ENCODE results near the gene CCDC85C.

CCDC85C gene

DNA sequence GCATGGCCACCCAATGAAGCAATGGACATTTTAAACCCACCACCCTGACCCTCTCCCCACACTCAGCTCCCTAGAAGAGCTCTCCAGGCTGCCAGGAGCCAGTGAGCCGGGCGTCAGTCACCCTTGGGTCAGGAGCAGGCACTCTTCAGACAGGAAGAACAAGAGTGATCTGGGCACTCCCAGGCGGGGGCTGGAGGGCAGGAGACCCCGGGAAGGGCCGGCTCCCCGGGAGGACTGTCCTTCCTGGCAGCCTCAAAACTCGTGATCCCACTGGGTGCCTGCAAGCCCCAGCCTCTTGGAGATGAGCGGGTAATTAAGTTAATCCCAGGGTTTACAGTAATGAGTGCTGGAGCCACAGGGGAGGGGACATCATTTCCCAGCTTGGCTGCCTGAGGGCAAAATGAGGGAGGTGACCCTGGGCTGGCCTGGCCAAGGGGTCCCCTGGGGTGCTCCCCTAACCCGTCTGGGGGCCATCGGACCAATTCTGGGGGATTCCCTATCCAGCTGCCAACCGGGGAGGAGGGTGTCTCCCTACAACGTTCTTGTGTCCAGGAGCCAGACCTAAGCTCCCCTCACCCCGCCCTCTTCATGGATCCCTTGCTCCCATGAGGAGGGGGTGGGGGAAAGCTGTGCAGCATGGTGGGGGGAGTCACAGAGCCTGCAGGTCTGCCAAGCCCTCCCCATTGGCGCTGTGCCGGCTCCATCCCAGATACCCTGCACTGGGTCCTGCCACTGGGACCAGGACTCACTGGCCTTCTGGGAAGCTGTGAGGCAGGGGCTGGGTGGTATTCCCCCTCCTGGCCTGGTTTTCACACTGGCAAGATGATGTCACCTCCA is 63.6 kb downstream of the CCDC85C start:
- no peak for DNase-seq (ENCODE audit: low read depth in 3 of 3)

DNA sequence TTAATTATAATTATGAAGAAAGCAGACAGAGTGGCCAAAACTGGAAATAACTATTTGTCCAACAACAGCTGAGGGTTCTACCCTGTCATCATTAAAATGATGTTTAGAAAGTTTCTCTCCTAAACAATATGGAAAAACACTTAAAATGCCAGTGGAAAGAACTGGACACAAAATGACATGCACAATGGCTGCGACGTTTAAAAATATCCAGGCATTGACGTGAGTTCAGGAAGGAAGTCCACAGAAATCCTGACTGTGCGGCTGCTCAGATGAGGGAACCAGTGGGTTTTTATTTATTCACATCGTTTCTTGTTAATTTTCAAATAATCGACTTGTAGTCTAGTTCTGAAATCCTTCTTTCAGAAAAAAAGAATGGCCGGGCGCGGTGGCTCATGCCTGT is 64.5 kb downstream of the CCDC85C start:
- DNase-seq (ENCODE audit: low read depth in 3 of 3), result no peak

DNA sequence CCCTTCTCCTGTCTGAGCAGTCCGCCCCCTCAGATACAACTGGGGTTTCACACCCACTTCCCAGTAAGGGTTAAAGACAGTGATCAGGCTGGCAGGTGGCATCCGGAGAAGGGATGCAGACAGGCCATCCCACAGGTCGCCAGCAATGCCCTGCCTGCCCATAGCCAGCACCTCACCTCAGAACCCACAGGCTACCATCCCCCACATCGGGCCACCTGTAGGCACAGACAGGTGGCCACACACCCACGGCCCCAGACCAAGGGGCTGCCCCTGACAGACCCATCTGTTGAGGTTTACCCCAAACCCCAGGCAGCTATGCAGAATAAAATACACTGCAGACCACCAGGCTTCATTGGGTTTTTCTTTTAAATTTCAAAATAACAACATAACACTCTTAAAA is 65.3 kb downstream of the CCDC85C start:
- no peak for DNase-seq (ENCODE audit: low read depth in 3 of 3)

DNA sequence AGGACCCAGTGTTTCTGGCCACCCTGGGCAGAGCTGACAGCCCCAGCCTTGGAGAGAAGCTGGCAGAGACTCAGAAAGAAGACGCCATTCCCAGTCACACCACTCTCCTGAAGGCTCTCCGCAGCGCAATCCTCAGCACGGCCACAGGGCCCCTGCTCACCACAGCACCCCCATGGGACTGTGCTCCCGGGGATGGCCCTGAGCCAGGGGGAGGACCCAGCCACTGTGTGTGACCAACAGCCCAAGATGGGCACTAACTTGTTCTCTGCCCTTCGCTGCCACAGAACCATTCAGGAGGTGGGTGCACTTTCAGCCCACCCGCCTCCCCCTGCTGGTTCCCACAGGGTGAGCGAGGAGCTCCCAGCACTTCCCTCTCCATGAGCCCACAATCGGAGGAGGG is 65.7 kb downstream of the CCDC85C start:
- no peak for DNase-seq (ENCODE audit: low read depth in 3 of 3)

DNA sequence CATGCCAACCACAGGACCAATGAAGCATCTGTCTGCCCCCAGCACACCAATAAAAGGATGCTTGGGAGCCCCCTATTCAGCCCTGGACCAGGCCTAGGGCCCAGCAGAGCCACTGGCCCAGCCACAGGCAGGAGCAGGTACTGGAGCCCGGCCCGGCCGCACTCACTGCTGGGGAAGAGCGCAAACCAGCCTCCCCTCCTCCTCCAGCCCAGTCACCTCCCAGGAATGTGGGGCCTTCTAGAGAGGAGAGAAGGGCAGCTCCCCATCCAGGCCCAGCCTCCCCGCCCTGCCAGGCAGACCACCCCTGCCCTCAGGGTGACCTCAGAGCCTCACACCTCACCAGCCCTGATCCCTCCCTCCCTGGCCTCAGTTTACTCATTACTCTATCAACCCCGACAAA is 66.6 kb downstream of the CCDC85C start:
- no peak for DNase-seq (ENCODE audit: low read depth in 3 of 3)

DNA sequence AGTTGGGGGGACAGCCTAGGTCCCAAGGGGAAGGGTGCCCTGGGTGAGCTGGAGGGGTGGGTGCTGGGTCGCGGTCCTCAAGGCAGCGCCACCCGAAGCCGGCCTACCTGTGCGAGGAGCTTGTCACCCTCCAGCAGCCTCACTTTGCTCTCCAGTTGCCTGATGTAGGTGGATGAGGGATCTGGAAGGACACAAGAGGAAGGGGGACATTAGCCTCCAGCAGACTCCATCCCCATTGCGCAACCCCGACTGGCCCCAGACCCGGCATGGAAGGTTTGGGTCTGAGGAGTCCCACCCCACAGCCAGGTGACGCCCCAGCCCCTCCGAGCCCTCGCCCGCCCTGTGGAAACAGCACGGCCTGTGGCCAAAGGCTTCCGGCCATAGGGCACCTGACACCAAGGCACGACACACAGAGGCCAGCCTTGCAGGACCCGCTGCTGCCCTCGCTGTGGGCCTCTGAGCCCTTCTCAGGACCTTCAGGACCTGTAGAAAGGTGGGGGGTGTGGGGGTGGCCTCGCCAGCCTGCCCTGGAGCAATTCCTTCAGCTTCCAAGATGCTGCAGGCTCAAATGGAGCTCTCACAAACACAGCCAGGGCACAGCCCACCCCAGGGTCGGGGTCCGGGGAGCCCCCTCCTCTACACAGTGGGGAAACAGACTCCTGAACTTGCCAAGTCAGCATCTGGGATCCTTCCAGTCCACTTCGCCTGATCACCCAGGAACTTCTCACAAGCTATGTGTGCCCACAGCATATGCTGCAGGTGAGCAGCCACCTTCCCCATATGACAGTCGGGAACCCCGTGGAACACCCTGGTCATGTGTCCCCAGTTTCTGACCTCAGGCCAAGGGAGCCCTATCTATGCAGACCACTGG is 67.9 kb downstream of the CCDC85C start:
- DNase-seq (ENCODE audit: low read depth in 3 of 3), result no peak

DNA sequence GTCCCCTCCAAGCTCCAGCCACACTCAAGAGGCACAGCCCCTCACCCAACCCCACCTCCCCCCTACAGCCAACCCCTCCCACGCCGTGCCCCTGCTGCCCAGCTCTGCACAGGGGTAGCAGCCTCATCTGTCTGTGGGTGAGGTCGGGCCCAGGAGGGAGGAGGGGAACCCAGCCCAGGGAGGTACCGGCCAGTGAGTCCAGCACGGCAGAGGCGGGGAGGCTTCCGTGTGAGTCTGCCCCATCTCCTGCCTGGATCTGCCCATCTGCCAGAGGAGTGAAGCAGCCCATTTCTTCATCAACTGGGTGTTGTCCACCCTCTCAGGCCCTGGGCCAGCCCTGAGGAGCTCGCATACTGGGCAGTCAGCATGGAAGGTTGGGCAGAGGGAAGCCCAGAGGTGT is 68.6 kb downstream of the CCDC85C start:
- DNase-seq (ENCODE audit: low read depth in 3 of 3), result no peak

DNA sequence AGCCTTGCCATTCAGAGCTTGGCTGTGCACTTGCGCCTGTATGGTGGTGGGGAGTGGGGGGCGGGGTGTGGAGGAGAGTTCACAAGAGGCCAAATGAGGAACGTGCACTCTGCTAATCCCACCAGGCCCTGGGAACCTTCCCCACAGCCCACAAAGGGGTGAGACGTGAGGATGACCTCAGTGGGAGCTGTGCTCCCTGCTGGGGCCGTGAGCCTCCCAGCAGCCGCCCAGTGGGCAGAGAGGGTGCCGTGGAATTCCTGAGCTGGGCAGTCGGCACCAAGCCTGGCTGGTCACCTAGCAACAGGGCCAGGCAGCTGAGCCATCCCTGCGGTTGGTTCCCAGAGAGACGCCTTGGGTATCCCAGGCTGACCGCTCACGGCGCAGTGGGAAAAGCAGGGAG is 69.1 kb downstream of the CCDC85C start:
- no peak for DNase-seq (ENCODE audit: low read depth in 3 of 3)

DNA sequence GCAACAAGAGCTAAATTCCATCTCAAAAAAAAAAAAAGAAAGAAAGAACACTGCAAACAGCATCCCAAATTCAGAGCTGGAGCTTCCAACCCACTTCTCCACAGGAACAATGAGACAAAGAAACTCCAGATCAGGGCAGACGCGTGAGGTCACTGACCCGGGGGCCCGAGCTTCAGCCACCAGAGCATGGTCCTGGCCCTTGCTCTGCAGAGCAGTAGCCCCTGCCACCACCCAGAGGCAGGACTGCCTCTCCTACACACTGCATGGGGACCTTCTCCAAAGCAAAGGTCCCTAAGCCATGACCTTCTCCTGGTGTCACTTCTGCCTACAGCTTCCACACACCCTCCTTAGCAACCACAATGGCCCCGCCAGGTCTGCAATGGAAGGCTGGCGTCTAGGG is 69.7 kb downstream of the CCDC85C start:
- DNase-seq (ENCODE audit: low read depth in 3 of 3), result no peak

DNA sequence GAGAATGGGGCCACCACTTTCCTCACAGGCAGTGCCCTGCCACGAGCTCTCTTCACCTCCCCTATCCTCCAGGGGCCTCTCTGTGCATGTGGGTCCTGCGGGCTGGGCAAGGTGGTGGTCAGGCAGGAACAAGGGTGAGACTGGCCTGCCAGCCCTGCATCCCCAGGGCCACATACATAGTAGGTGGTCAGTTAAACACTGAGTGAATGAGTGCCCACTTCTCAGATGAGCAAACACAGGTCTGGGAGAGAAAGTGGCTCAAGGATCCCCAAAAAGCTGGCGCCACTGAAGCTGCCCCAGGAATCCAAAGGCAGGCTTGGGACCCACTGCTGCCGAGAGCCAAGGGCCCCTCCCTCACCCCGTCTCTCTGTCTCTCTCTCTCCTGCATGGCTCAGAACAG is 71.7 kb downstream of the CCDC85C start:
- no peak for DNase-seq (ENCODE audit: low read depth in 3 of 3)

DNA sequence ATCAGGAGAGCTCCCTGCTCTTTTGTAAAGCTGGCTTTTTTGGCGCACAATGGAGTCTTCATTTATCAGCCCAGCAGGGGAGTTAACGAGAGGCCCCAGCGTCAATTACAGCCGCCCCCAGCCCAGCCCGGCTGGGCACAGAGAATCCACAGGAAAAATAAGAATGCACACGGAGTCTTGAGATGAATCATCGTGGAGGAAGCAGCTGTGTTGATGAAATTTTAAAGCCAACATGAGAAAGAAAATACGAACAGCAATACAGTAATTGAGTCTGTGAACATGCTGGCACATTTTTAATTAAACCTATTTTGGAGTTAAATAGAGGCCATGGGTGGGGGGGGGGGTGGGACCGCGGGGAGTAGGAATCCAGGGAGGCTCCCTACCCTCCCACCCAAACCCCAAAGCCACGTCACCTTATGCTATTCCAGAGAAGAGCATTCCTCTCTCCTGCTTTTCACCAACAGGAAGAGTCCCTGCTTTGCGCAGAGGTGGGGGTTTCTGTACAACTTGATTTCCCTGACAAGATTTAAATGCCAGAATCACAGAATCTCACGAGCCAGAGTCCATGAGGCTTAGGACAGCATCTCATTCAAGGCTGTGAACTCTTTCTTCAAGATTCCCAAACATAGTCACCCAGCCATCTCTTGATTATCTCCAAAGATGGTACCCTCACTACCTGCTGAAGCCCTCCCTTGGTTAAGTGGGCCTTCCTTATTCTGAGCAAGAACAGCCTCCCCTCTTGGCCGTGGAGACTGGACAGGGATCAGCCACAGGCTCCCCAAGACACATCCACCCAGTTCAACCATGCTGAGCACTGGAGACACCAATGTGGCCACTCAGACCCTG is 72.5 kb downstream of the CCDC85C start:
- DNase-seq (ENCODE audit: low read depth in 3 of 3), result no peak

DNA sequence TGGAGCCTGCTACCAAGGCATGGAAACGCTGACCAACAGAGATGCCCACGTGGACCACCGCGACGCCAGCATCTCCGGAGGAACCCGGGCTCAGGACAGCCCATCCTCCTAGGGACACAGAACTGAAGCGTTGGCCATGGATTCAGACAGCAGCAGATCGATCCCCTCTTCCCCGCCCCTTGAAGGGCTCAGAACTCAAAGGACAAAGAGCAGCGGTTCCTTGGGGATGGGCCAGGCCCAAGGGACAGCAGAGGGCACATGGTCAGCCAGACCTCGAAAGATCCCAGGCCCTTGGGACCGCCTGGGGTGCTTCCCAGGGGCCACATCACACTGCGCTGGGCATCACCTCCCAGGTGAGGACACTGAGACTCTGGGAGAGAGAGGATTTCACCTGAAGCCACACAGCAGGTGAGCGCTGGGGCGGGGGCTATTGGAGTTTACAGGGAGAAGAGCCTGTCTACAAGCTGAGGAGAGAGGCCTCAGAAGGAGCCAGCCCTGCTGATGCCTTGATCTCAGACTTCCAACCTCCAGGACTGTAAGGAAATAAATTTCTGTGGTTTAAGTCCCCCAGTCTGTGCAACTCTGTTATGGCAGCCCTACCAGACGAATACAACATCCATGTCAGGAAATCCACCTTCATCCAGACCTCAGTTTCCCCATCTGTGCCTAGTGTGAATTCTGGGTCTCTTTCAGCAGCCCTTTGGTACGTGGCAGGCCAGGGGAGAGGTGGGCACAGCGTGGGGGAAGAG is 73.4 kb downstream of the CCDC85C start:
- no peak for DNase-seq (ENCODE audit: low read depth in 3 of 3)

DNA sequence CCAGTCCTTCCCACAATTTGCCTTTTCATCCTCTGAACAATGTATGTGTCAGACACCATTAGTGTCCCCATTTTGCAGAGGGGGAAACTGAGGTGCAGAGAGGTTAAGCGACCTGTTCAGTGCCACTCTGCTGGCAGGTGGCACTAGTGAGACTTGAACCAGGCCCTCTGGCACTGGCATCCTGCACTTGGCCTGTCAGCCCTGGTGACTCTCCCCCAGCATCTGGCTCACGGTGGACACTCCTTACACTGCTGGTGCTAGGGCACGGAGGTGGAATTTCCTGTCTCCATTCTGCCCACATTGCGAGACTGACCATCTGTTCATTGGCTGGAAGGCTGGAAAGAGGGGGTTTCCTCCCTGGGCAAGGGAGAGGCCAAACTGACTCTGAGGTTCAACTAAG is 74.1 kb downstream of the CCDC85C start:
- no peak for DNase-seq (ENCODE audit: low read depth in 3 of 3)

DNA sequence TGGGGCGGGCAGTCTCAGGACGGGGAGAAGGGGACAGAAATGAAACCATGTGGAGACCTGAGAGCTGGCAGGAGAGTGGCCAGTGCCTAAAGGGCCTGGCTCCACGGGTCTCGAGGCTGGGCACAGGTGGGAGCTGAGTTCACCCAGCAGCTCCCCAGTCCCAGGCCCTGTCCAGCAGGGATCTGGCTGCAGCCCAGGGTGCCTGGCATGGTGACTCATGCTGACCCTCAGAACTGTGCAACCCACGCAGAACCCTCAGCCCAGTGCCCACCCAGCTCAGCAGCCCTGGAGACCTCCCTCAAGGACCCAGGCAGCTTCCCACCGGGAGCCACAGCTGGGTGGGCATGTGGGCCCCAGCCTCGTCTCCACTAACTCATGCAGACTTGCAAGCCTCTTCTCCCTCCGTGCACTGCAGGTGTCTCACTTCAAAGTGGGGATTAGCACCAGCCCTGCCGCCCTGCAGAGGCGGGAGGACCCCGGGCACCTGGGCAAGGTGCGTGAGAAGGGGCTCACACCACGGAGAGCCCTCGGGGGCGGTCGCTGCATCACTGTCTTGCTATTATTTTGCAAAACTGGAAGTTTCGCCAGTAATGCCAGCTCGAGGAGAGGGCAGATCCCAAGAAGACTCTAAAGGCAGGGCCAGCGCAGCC is 76.5 kb downstream of the CCDC85C start:
- DNase-seq (ENCODE audit: low read depth in 3 of 3), result no peak

DNA sequence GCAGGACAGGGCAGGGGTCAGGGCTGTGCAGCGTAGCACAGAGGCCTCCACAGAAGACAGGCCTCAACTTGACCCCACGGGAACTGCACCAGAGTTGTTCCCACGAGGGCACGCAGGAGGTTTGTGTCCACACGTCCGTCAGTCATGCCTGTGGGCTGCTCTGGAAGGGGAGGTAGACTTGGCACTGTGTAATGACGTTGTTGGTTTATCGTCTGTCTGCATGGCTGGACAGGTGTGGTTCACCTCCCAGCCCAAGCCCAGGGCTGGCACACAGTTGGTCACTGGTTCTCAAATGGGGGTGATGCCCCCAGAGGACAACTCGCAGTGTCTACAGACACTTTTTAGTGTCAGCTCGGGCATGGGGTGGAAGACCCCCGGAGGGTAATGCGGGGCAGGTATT is 77.0 kb downstream of the CCDC85C start:
- no peak for DNase-seq (ENCODE audit: low read depth in 3 of 3)

DNA sequence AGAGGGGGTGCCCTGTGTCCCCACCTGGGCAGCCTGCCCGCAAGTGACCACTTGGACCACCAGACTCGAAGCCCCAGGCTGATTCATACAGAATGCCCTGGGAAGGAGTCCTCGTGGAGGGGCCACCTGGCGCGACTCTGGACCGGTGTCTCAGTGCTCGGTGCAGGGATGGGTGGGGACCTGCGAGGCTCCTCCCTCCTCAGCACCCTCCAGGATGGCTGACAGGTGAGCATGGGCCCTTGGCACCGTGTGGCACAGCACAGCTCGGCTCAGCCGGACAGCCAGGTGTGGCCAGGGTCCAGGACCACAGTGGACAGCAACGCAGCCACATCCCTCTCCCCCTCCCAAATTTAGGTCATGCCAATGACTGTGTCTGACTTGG is 78.3 kb downstream of the CCDC85C start:
- DNase-seq (ENCODE audit: low read depth in 3 of 3), result no peak

DNA sequence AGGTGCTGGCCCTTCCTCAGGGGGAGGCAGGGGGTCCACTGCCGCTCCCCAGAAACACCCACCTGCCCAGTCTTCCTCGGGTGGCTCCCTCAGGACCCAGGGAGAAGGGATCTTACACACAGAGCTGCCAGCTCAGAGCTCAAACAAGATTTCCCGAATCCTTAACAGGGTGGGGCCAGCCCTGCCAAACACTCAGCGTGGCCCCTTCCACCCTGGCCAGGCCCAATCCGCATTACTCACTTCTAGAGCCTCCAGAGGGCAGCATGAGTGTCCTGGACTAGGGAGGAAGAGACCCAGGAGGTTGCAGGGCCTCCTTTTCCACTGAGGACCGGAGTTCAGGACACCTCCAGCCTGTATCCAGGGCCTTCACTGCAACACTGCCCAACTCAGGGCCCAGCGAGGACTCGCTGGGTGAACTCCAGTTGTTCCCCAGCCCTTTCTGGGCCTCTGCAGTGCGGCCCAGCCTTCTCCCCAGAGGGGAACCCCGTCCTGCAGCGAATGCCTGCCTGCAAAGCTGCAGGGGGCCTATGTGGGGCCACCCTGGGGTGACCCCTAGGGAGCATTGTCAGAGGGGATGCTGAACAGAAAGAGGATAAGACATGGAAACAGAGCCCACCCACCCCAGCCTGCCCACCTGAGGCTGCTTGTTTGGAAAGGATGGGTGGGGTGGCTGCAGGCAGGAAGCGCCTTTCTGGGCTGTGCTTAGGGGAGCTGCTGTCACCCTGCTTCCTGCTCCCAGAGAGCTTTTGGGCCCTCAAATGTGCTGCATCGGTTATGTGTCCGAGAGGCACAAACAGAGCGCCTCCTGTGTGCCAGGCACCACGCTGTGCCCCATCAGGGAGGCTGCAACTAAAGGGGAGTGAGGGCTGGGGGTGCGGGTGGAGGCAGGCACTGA is 79.0 kb downstream of the CCDC85C start:
- DNase-seq (ENCODE audit: low read depth in 3 of 3), result no peak

DNA sequence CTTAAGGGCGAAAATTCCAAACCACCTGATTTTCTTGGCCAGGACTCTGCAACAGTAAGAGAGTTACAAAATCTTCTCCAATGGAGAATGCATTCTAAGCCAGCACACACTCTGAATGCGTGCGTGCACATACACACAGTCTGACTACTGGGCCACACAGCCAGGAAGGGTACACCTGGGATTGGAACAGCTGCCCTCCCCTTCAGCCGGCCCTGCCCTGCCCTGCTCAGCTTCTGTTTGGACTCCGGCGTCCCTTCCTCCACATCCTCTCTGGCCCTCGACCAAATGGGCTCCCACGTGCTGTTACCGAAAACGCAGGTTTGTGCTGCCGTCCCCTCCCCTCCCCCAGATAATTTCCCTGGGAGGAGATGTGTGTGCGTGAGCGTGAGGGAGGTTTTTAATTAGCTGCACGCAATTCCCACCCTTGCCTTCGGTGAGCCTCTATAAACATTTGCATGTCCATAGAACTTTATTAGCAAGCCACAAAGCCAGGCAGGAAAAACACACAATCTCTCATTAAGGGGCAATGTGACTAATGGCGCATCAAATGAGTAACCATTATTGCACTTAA is 79.8 kb downstream of the CCDC85C start:
- DNase-seq (ENCODE audit: low read depth in 3 of 3), result no peak

DNA sequence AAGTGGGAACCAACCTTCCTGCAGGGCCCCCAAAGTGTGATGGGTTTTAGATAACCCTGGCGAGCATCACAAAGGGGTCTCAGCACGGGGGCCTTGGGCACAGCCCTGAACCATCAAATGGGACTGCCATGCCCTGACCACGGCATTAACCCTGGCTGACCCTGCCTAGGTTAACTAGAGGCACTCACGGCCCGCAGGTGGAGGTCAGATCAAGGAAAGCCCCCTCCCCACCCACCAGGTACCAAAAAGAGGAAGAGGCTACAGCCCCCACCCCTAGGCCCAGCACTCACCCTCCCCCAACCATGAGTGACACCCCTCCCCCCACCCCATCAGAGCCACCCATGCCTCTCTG is 80.3 kb downstream of the CCDC85C start:
- DNase-seq (ENCODE audit: low read depth in 3 of 3), result no peak

Data from stimulated activated CD4-positive, alpha-beta T cell treated with anti-CD3 and anti-CD28 coated beads, TNF-alpha, amount 100 ng/mL, for 24 hours (primary cell).